NCI-H146 (cell line): ENCODE measurements around the gene NHLH1.

Experiments used
- DNase-seq: peaks from one replicate; lab custom pipeline; 2025; lab: John Stamatoyannopoulos, UW

NHLH1 gene

DNA sequence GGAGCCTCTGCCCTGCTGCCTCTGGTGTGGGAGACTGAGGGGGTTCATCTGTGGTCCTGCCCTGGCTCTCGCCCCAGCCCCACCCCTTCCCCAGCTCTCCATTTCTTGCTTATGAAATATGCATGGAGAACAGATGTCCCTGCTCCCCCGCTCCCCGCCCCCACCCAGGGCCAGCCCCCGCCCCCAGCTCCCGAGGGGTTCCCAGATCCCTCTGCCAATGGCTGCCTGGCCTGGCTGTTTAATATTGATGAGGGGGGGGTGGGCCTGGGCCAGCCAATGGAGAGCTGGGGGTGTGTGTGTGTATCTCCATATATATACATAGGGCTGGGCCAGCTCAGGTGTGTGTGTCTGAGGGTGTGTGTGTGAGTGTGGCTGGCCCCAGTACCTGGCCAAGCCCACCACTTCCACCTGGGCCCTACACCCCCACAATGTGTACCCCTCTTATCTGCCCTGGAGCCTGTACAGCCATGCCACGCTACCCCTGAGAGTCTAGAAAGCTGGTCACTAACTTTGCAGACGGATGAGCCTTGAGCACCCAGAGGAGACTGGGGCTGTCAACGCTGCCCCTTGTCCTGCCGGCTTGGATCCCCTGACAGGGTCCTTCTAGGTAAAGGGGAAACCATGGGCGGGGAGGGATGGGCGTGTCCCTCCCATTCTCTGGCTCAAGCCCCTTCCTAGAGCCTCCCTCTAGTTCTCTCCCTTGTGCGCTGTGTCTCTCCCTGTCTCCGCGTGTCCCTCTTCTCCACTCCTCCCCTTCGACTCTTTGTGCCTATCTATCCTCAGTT lies at the start of gene NHLH1:
NHLH1 (plus strand) TSS at position 341 of the 785 bp plus-strand sequence. CDS start 3,661 bp downstream, outside the sequence.
- DNase-seq = no peak

GRCh38 chr1:160322831-160323230 lies 44.0 kb upstream of the NHLH1 start:
- no peak for DNase-seq

DNA sequence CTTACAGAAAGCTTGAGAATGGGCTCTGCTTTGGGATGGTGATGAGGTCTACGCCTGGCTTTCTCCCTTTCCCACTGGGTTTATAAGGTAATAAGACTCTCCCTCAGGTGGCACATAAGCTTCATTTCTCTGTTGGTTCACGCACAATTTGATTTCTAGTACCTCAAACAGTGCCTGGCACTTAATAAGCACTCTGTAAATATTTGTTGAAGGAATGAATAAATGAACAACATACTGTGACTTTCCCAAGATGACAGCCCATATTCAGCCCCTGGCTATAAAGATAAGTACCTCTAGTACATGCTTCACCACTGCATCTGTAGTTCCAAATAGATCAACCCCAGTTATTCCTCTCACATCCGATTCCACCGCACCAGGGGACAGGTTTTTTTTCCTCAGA lies 41.6 kb upstream of the NHLH1 start:
- peak; percentile 91 for DNase-seq

DNA sequence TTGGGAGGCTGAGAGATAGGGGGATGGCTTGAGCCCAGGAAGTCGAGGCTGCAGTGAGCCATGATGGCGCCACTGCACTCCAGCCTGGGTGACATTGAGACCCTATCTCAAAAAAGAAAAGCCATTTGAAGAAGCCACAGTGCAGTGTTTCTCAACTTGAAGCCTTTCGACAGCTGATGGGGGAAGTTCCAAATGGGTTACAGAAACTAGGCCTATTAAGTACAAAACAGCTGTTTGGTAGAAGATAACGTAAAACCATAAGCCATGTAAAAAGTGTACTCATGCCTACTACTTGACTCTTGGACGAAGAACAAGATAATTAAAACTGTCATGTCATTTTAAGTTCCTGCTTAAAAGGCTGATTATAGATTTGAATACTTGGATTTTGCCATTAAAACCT lies 40.5 kb upstream of the NHLH1 start:
- DNase-seq = no peak

GRCh38 chr1:160328184-160328583 lies 38.7 kb upstream of the NHLH1 start:
- no peak for DNase-seq

- no peak for DNase-seq
Observed at GRCh38 chr1:160330119-160330518, 36.8 kb upstream of the NHLH1 start.

GRCh38 chr1:160332516-160332915 lies 34.4 kb upstream of the NHLH1 start:
- DNase-seq = no peak

- DNase-seq = no peak
Observed at GRCh38 chr1:160338580-160338979, 28.3 kb upstream of the NHLH1 start.

- DNase-seq = no peak
Observed at GRCh38 chr1:160340146-160340545, 26.7 kb upstream of the NHLH1 start.

DNA sequence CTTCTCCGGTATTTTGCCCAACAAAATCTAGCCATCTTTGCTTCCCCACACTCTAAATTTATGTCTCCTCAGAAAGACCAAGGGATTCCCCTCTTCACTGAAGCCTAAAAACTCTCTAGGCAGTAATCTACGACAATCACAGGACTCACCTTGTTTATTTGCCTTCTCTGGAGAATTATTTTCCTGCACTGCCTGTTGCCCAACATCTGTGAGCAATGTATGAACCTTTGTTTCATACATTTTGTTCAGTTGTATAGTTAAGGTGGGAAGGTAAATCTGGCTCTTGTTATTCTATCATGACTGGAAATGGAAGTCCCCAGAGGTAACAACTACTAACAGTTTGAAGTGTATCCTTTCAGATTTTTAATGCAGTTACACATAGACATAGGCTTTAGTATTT lies 26.0 kb upstream of the NHLH1 start:
- no peak for DNase-seq

GRCh38 chr1:160342526-160342925 lies 24.3 kb upstream of the NHLH1 start:
- no peak for DNase-seq

GRCh38 chr1:160342953-160343869 lies 23.7 kb upstream of the NHLH1 start, which contains the start of the genes COPA and NCSTN:
Gene COPA, minus strand, starts transcription at chr1:160343250. Its CDS starts 80 bp downstream, at chr1:160343170.
Gene NCSTN, plus strand, starts transcription at chr1:160343383. Its CDS starts 14 bp downstream, at chr1:160343397.
- DNase-seq = peak; percentile 94

DNA sequence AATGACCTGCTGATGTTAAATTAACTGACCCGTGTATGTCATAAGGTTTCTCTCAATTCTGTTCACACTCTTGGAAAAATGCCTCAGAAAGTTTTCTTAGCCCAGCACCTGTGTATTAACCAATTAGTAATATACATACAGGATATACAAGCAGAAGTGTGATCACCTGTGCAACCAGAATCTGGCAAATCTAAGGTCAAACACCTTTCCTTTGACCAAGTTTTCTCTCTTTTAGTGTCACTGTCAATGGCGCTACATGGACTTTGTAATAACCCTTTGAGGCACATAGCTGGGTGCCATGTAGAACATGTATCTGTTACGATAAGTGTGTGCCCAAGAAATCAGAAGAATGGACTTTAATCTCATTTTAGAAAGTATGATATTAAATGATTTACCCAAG lies 22.6 kb upstream of the NHLH1 start:
- no peak for DNase-seq

DNA sequence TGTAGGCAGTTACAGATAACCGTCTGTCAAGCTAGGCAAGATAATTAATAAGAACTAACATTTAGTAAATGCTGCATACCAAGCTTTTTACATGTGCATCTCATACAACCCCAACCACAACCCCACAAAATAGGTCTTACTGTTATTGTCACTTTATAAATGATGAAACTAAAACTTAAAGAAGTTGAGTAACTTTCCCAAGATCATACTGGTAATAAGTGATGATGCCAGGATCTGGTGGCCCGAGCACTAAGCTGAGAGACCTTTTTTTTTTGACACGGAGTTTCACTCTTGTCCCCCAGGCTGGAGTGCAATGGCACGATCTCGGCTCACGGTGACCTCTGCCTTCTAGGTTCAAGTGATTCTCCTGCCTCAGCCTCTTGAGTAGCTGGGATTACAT lies 21.9 kb upstream of the NHLH1 start:
- no peak for DNase-seq

GRCh38 chr1:160346463-160346862 lies 20.4 kb upstream of the NHLH1 start:
- DNase-seq = no peak

- DNase-seq = no peak
Observed at GRCh38 chr1:160346958-160347357, 19.9 kb upstream of the NHLH1 start.

- no peak for DNase-seq
Observed at GRCh38 chr1:160351629-160352028, 15.2 kb upstream of the NHLH1 start.

GRCh38 chr1:160352555-160352954 lies 14.3 kb upstream of the NHLH1 start:
- no peak for DNase-seq

DNA sequence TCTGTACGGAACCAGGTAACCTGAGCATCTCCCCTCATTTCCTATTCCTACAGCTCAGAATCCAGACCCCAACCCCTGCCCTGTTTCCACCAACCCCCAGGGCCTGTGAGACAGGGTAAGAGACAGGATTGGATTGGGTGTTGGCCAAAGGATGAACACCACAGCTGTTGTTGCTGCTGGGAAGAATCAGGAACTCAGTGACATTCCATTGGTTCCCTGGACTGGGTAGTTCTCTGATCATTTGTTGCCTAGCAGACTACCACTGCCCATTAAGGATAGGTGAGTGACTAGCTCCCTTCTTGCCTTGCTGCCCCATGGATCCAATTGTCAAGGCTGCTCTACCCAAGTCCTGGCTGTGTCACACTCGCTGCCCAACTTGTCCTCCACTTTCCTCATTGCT lies 13.6 kb upstream of the NHLH1 start:
- no peak for DNase-seq

- DNase-seq = no peak
Observed at GRCh38 chr1:160354388-160354985, 12.4 kb upstream of the NHLH1 start.

GRCh38 chr1:160357286-160358002 lies 9.4 kb upstream of the NHLH1 start:
- no peak for DNase-seq

GRCh38 chr1:160358073-160358472 lies 8.8 kb upstream of the NHLH1 start:
- DNase-seq = no peak
